Mammary epithelial cell (primary cell): Measurements from ENCODE around the gene VSIR.
A peak's percentile ranks its signal among the peaks of the same experiment; 100 is the strongest.

ENCODE experiments used
- EZH2 ChIP-seq: IDR thresholded peaks from 2 replicates; pipeline ENCODE4 v1.6.1; 2012; ENCODE audit warnings: low read length, inconsistent platforms, borderline replicate concordance
- TF ChIP-seq, protein P1 (sequence below), 2 donors: IDR thresholded peaks in 1 of 2; conservative IDR thresholded peaks in 1 of 2; 2 replicates each; pipeline ENCODE4 v1.5.1; 2011 to 2012; ENCODE audit warnings: inconsistent platforms in 2 of 2, low read length in 2 of 2, mild to moderate bottlenecking in 2 of 2, control low read depth in 1 of 2, low read depth in 1 of 2; ENCODE audit not compliant: insufficient read depth in 1 of 2; ENCODE audit errors: extremely low read depth in 1 of 2

DNA sequence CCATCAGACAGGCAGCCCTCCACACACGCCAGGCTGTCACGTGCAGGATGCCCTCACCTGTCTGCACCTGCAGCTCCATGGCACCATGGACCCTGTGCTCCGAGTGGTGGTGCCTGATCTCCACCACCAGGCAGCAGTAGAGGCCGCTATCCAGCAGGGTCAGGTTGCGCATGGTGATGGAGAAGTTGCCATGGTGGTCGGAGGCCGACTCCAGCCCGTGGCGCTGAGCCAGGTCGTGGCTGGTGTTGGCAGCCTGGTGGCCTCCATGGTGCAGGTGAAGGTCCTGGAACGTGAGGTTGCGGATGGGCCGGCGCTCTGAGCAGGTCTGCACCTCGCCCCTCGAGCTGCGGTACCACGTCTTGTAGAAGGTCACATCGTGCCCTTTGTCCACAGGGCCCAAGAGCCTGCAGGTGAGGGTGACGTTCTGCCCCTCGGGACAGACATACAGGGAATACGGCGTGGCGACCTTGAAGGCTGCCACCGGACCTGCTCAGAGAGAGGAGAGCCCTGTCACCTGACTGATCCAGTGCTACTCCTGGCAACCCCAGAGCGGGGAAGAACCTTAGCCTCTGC, 11.7 kb downstream of the VSIR start:
- TF ChIP-seq, protein P1, sequence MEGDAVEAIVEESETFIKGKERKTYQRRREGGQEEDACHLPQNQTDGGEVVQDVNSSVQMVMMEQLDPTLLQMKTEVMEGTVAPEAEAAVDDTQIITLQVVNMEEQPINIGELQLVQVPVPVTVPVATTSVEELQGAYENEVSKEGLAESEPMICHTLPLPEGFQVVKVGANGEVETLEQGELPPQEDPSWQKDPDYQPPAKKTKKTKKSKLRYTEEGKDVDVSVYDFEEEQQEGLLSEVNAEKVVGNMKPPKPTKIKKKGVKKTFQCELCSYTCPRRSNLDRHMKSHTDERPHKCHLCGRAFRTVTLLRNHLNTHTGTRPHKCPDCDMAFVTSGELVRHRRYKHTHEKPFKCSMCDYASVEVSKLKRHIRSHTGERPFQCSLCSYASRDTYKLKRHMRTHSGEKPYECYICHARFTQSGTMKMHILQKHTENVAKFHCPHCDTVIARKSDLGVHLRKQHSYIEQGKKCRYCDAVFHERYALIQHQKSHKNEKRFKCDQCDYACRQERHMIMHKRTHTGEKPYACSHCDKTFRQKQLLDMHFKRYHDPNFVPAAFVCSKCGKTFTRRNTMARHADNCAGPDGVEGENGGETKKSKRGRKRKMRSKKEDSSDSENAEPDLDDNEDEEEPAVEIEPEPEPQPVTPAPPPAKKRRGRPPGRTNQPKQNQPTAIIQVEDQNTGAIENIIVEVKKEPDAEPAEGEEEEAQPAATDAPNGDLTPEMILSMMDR (conservative IDR thresholded peaks at IDR 0.05 in 1 of 2, IDR thresholded peaks at IDR 0.05 in 1 of 2; ENCODE audit: extremely low read depth in 1 of 2, insufficient read depth in 1 of 2, low read depth in 1 of 2, low read length in 2 of 2): peak in 1 of 2 donors; percentile 12
- TF ChIP-seq EZH2: no peak
